HCT116 (cell line): Measurements from ENCODE around the gene NRGN.

Experiments
- CEBPB ChIP-seq: IDR thresholded peaks from 2 replicates; pipeline ENCODE4 v1.6.1; 2012; ENCODE audit warnings: low read depth
- CTCF ChIP-seq, 3 experiments: fragments of 200-600 bp in 1 of 3; sonication (generic) in 1 of 3; IDR thresholded peaks in 2 of 3; conservative IDR thresholded peaks in 1 of 3; 2 replicates each; pipeline ENCODE4 v1.5.1; 2012 to 2017; ENCODE audit warnings: low read depth in 2 of 3, low read length in 2 of 3, antibody characterized with exemption in 1 of 3, borderline replicate concordance in 1 of 3, control low read depth in 1 of 3, mild to moderate bottlenecking in 1 of 3, mixed read lengths in 1 of 3, mixed run types in 1 of 3, moderate library complexity in 1 of 3; ENCODE audit not compliant: insufficient read depth in 1 of 3
- EZH2 ChIP-seq: fragments of 200-600 bp; sonication (generic); IDR thresholded peaks from 2 replicates; pipeline ENCODE4 v1.6.1; 2017; ENCODE audit warnings: antibody characterized with exemption, mixed run types
- POLR2A ChIP-seq: IDR thresholded peaks from 2 replicates; pipeline ENCODE4 v1.7.0; 2011; ENCODE audit warnings: borderline replicate concordance; ENCODE audit not compliant: insufficient read depth, insufficient read length; ENCODE audit errors: extremely low read depth
- POLR2AphosphoS5 ChIP-seq: IDR thresholded peaks from 2 replicates; pipeline ENCODE4 v1.6.1; 2011; ENCODE audit warnings: mild to moderate bottlenecking, low read depth, low read length, moderate library complexity
- REST ChIP-seq: IDR thresholded peaks from 2 replicates; pipeline ENCODE4 v1.6.1; 2012; ENCODE audit warnings: low read depth
- SIN3A ChIP-seq: IDR thresholded peaks from 2 replicates; pipeline ENCODE4 v1.6.1; 2012; ENCODE audit warnings: low read depth
- YY1 ChIP-seq: IDR thresholded peaks from 2 replicates; pipeline ENCODE4 v1.6.1; 2011; ENCODE audit warnings: low read length, low read depth, moderate library complexity, mild to moderate bottlenecking; ENCODE audit not compliant: insufficient replicate concordance; ENCODE audit errors: extremely low read depth

- TF ChIP-seq POLR2AphosphoS5 (no peak), EZH2 (no peak), CTCF (IDR thresholded peaks at IDR 0.05 in 2 of 3, conservative IDR thresholded peaks at IDR 0.05 in 1 of 3; ENCODE audit: borderline replicate concordance in 1 of 3, insufficient read depth in 1 of 3, low read depth in 2 of 3, low read length in 2 of 3) (no peak), SIN3A (no peak), CEBPB (no peak), YY1 (no peak), REST (no peak), POLR2A (no peak)
Observed at GRCh38 chr11:124791626-124792341, 52.0 kb downstream of the NRGN start.
